ENCODE results near the gene C17orf75. TPM values are rescaled to one million over a fixed set of nuclear protein-coding genes. Genes with fewer than 3 reads are reported as not detected.

C17orf75 gene
- total and polyA plus RNA-seq, 2 of the 4 experiments (the other 2 are of a cell fraction): 11.5 to 16.1 TPM

GRCh38 chr17:32285746-32286517, 56.0 kb downstream of the C17orf75 start:
- no peak for ATAC-seq (ENCODE audit: low read depth)

More at GRCh38 chr17:32285746-32286517, 56.0 kb downstream of the C17orf75 start:
- Histone ChIP-seq H2AFZ (replicated peaks; ENCODE audit: low read length, poor library complexity) (no peak overlapping the region), H2BK20ac (ENCODE audit: low read depth, low read length) (no peak overlapping the region), H3K9ac (ENCODE audit: low read depth, low read length) (no peak overlapping the region), H2AK5ac (ENCODE audit: low read depth, low read length) (no peak overlapping the region), H3K9me3 (ENCODE audit: control insufficient read depth, insufficient read depth, low read length) (no peaks in the 10 kb centered on the region), H4K20me1 (ENCODE audit: insufficient read depth, low read length) (no peaks in the 10 kb centered on the region), H3K4me2 (ENCODE audit: low read depth, low read length) (no peak overlapping the region), H4K91ac (ENCODE audit: insufficient read depth, low read depth, low read length) (no peak overlapping the region), H2BK15ac (ENCODE audit: low read depth, low read length) (no peak overlapping the region), H3K4me1 (ENCODE audit: control insufficient read depth, insufficient read depth, low read length) (no peaks in the 10 kb centered on the region), H3K14ac (replicated peaks; ENCODE audit: low read depth, low read length) (no peak overlapping the region), H4K8ac (ENCODE audit: low read depth in 2 of 2, low read length in 2 of 2) (no peak overlapping the region), H3K18ac (ENCODE audit: low read depth, low read length) (no peak overlapping the region), H3K4me3 (ENCODE audit: insufficient read depth, low read depth, low read length) (no peak overlapping the region), H3K9me1 (ENCODE audit: insufficient read depth, low read length) (no peaks in the 10 kb centered on the region), H2BK120ac (ENCODE audit: low read depth, low read length) (no peak overlapping the region), H2BK5ac (ENCODE audit: low read depth, low read length, poor library complexity, severe bottlenecking) (no peak overlapping the region), H2AK9ac (replicated peaks; ENCODE audit: low read depth, low read length, poor library complexity) (peak overlapping the region; percentile 48), H3K27ac (ENCODE audit: insufficient read depth, low read length) (no peak overlapping the region), H3K4ac (ENCODE audit: low read depth, low read length) (no peak overlapping the region), H4K5ac (ENCODE audit: low read depth, low read length) (no peak overlapping the region), H3K36me3 (ENCODE audit: control insufficient read depth, insufficient read depth, low read length) (no peaks in the 10 kb centered on the region), H3K27me3 (ENCODE audit: control insufficient read depth, insufficient read depth, low read length) (peaks cover 36% of the 10 kb centered on the region), H3K56ac (ENCODE audit: extremely low read depth, insufficient read depth, low read length) (no peak overlapping the region), H3K79me1 (ENCODE audit: low read depth in 1 of 2, low read length in 2 of 2) (no peaks in the 10 kb centered on the region), H3K23ac (ENCODE audit: low read depth, low read length) (no peak overlapping the region)
- whole genome bisulfite sequencing, 2 experiments (ENCODE audit: extremely low coverage in 2 of 2, insufficient read length in 1 of 2): 63% methylated on average over 8 of the region's 9 CpGs; no CpG with 5 or more reads in 1 of the 2 experiments
- in situ Hi-C loops (cut with MboI; ENCODE audit: low sequenced_read_pairs) (no loop called here), dilution Hi-C loops (cut with HindIII; ENCODE audit: low sequenced_read_pairs, unreplicated experiment) (no loop called here), intact Hi-C loops (cut with micrococcal nuclease) (no loop called here)
- DNase-seq: no peak
- POLR2A ChIA-PET (ENCODE audit: unreplicated experiment): no interaction called here
- no TSS peak for BruUV-seq (replicated peaks)
- CTCF ChIA-PET: no interaction called here
- TF ChIP-seq NFE2L2 (IDR thresholded peaks at IDR 0.05; ENCODE audit: low read depth, low read length) (no peak), SMC3 (IDR thresholded peaks at IDR 0.05; ENCODE audit: low read depth, low read length) (no peak), ELK1 (IDR thresholded peaks at IDR 0.05; ENCODE audit: borderline replicate concordance, low read depth, low read length) (no peak), RFX5 (IDR thresholded peaks at IDR 0.05; ENCODE audit: low read depth, low read length) (no peak), BHLHE40 (IDR thresholded peaks at IDR 0.05; ENCODE audit: low read depth, low read length) (no peak), CTCF (conservative IDR thresholded peaks at IDR 0.05; ENCODE audit: low read depth, low read length) (no peak), MAZ (IDR thresholded peaks at IDR 0.05; ENCODE audit: borderline replicate concordance, low read depth, low read length) (no peak), FOS (IDR thresholded peaks at IDR 0.05; ENCODE audit: low read depth, low read length) (no peak), MAFK (IDR thresholded peaks at IDR 0.05; ENCODE audit: low read depth, low read length) (no peak)
